Measurements from ENCODE around the gene SLC4A1AP. TPM values are rescaled to one million over a fixed set of nuclear protein-coding genes. Genes with fewer than 3 reads are reported as not detected.

Gene SLC4A1AP
- total and polyA plus RNA-seq, 2 of the 13 experiments (the other 11 are each of a cell fraction or from before 2014, with no cell fraction given): 15.3 to 44.6 TPM

DNA sequence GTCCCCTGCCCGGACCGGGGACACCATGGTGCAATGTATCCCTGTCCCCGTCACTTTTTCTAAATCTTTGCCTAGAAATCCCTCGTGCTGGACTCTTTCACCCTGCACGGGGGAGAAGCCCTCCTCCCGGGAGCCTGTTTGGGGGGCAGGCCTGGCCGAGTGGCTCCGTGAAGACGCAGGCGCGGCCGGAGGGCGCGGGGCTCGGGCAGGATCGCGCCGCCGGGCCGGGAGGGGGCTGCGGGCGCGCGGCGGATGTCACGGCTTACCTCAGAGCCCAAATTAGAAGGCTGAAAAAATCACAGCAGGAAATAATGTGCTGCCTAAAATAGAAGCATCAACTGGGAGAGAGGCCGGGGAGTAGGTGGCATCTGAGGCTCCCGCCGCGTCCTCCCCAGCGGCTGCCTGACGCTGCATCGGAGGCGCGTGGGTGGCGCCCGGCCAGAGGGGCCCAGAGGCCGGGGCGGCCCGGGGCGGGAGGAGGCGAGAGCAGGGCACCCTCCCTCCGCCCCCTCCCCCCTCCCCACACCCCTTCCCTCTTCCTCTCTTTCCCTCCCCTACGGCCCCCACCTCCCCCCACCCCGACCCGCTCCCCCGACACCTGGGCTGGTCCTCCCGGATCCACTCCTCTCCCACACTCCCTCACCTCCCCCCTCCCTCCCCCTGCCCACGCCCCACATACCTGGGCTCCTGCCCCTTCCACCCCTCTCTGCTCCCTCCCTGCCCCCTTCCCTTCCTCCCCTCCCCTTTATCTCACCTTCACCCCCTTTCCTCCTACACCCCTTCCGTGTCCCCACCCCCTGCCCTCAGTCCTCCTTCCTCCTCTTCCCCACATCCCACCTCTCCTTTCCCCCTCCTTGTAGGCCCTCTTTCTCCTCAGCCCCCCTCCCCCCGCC is 51.9 kb downstream of the SLC4A1AP start:
- ChIA-PET POLR2A (interaction anchor here (0.7 to 1.8 kb wide), 6 partner anchors 8 to 42 kb away, joined by 3 to 7 read pairs (median 5); no protein-coding TSS in a partner anchor), CTCF (ENCODE audit: low intra/inter-chr PET ratio, low total read pairs) (no interaction called here)
- FAIRE-seq (no peak), ATAC-seq (peak; percentile 60), DNase-seq (ENCODE audit: low spot score) (no peak)
- Histone ChIP-seq H2AFZ (ENCODE audit: low read length) (peak overlapping the region; percentile 52), H3K9me3 (ENCODE audit: low read length) (no peaks in the 10 kb centered on the region), H3K27ac (ENCODE audit: extremely low read length, insufficient read depth, low read length) (no peak overlapping the region), H3K4me1 (ENCODE audit: insufficient read depth, low read length) (peaks cover 45% of the 10 kb centered on the region), H3K27me3 (ENCODE audit: control insufficient read depth in 1 of 2, insufficient read depth in 2 of 2, low read length in 2 of 2) (peaks cover 5 to 23% of the 10 kb centered on the region in 2 experiments; a peak in 4 of 5 replicates), H3K4me2 (ENCODE audit: low read depth, low read length) (peak overlapping the region; percentile 98), H4K20me1 (ENCODE audit: insufficient read depth, low read length) (no peaks in the 10 kb centered on the region), H3K9ac (ENCODE audit: insufficient read depth, low read depth, low read length) (peak overlapping the region; percentile 52), H3K79me2 (ENCODE audit: insufficient read depth, low read length) (no peaks in the 10 kb centered on the region), H3K4me3 (replicated peaks in 1 of 3; ENCODE audit: insufficient read depth in 1 of 3, low read depth in 2 of 3, low read length in 3 of 3) (peak overlapping the region; percentile 61 to 90 (median 74)), H3K36me3 (replicated peaks in 1 of 2; ENCODE audit: control insufficient read depth in 1 of 2, insufficient read depth in 2 of 2, low read length in 2 of 2) (no peaks in the 10 kb centered on the region)
- BruUV-seq (replicated peaks): no TSS peak
- WGBS (ENCODE audit: low lambda C conversion rate): 2% methylated on average over 36 of the region's 51 CpGs
- intact Hi-C loops (cut with micrococcal nuclease; ENCODE audit: unreplicated experiment): no loop called here
- in situ Hi-C loops (cut with HindIII; ENCODE audit: extremely low pct_ligation_motif_present, low pct_unique_long_range_greater_than_20kb): no loop called here
- TF ChIP-seq HNRNPUL1 (IDR thresholded peaks at IDR 0.05; ENCODE audit: low read depth, low read length) (no peak), ZFX (CRISPR knock-in tag; IDR thresholded peaks at IDR 0.05; ENCODE audit: low read depth) (peak; percentile 37; the same call in 1 of the 2 replicates), DNMT1 (CRISPR knock-in tag; IDR thresholded peaks at IDR 0.05) (no peak), IRX3 (CRISPR knock-in tag; IDR thresholded peaks at IDR 0.05; ENCODE audit: borderline replicate concordance, low read depth) (no peak), HNRNPLL (IDR thresholded peaks at IDR 0.05; ENCODE audit: low read depth, low read length, poor library complexity, severe bottlenecking) (peak; percentile 44), ZMYM4 (CRISPR knock-in tag; IDR thresholded peaks at IDR 0.05) (no peak), ZFP62 (CRISPR knock-in tag; IDR thresholded peaks at IDR 0.05) (no peak), ZNF292 (CRISPR knock-in tag; IDR thresholded peaks at IDR 0.05; ENCODE audit: borderline replicate concordance, low read depth) (no peak), SRSF9 (IDR thresholded peaks at IDR 0.05; ENCODE audit: borderline replicate concordance, insufficient read depth, low read depth, low read length, poor library complexity, severe bottlenecking) (no peak)
- TF ChIP-seq, protein P1, sequence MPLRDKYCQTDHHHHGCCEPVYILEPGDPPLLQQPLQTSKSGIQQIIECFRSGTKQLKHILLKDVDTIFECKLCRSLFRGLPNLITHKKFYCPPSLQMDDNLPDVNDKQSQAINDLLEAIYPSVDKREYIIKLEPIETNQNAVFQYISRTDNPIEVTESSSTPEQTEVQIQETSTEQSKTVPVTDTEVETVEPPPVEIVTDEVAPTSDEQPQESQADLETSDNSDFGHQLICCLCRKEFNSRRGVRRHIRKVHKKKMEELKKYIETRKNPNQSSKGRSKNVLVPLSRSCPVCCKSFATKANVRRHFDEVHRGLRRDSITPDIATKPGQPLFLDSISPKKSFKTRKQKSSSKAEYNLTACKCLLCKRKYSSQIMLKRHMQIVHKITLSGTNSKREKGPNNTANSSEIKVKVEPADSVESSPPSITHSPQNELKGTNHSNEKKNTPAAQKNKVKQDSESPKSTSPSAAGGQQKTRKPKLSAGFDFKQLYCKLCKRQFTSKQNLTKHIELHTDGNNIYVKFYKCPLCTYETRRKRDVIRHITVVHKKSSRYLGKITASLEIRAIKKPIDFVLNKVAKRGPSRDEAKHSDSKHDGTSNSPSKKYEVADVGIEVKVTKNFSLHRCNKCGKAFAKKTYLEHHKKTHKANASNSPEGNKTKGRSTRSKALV (CRISPR knock-in tag; IDR thresholded peaks at IDR 0.05): peak; percentile 45; the same call in 1 of the 2 replicates
- TF ChIP-seq, protein P2, sequence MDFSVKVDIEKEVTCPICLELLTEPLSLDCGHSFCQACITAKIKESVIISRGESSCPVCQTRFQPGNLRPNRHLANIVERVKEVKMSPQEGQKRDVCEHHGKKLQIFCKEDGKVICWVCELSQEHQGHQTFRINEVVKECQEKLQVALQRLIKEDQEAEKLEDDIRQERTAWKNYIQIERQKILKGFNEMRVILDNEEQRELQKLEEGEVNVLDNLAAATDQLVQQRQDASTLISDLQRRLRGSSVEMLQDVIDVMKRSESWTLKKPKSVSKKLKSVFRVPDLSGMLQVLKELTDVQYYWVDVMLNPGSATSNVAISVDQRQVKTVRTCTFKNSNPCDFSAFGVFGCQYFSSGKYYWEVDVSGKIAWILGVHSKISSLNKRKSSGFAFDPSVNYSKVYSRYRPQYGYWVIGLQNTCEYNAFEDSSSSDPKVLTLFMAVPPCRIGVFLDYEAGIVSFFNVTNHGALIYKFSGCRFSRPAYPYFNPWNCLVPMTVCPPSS (IDR thresholded peaks at IDR 0.05): no peak
- TF ChIP-seq, protein P3, sequence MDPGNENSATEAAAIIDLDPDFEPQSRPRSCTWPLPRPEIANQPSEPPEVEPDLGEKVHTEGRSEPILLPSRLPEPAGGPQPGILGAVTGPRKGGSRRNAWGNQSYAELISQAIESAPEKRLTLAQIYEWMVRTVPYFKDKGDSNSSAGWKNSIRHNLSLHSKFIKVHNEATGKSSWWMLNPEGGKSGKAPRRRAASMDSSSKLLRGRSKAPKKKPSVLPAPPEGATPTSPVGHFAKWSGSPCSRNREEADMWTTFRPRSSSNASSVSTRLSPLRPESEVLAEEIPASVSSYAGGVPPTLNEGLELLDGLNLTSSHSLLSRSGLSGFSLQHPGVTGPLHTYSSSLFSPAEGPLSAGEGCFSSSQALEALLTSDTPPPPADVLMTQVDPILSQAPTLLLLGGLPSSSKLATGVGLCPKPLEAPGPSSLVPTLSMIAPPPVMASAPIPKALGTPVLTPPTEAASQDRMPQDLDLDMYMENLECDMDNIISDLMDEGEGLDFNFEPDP (CRISPR knock-in tag; conservative IDR thresholded peaks at IDR 0.05): 0 out of 2 replicates have a peak, but pooled peaks have one; percentile 91

Measured in HepG2 (cell line).